Activated CD4-positive, CD25-positive, alpha-beta regulatory T cell treated with anti-CD3 and anti-CD28 coated beads, Interleukin-2, amount 50 U/mL, for 72 hours (primary cell): ENCODE data around the gene METTL26.
A peak's percentile ranks its signal among the peaks of the same experiment; 100 is the strongest.

Source experiments
- DNase-seq: peaks from one replicate; pipeline ENCODE4 v3.0.0; 2021

Gene METTL26

GRCh38 chr16:636206-637080 is at the start of gene METTL26:
TSS of gene METTL26 (minus strand) at chr16:636305. CDS start at chr16:636290, 15 bp downstream.
- peak; percentile 94 for DNase-seq

DNA sequence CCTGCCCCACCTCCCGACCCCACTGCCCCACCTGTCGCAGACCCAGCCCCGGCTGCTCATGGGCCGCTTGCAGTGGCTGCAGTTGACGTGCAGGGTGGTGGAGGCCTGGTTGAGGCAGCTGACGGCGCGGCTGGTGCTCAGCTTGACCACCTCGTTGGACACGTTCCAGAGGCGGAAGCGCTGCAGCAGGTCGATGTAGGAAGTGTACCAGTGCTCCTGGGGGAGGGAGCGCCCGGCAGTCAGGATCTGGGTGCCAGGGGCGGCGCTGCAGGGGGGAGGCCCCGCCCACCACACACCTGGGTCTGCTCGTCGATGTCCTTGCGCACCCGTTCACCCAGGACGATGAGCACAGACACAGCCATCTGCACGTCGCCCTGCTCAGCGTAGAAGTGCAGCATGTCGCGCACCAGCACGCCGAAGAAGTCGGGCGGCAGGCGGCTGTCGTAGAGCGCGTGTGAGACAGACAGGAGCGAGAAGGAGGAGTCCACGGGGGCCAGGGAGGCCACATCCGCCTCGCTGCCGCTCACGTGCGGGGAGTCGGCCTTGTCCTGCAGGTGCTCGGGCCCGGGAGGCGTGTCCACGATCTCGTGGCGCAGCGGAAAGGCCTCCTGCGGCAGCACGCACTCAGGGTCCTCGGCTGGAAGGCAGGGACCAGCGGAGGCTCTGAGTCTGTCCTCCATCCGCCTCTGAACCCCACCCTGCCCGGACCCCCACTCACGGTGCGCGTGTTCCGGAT is 49.0 kb upstream of the METTL26 start:
- no peak for DNase-seq

GRCh38 chr16:684071-684794 is 48.1 kb upstream of the METTL26 start, which contains the start of gene JMJD8:
TSS of gene JMJD8 (minus strand) at chr16:684334. CDS start at chr16:684319, 15 bp downstream.
- peak; percentile 96 for DNase-seq

DNA sequence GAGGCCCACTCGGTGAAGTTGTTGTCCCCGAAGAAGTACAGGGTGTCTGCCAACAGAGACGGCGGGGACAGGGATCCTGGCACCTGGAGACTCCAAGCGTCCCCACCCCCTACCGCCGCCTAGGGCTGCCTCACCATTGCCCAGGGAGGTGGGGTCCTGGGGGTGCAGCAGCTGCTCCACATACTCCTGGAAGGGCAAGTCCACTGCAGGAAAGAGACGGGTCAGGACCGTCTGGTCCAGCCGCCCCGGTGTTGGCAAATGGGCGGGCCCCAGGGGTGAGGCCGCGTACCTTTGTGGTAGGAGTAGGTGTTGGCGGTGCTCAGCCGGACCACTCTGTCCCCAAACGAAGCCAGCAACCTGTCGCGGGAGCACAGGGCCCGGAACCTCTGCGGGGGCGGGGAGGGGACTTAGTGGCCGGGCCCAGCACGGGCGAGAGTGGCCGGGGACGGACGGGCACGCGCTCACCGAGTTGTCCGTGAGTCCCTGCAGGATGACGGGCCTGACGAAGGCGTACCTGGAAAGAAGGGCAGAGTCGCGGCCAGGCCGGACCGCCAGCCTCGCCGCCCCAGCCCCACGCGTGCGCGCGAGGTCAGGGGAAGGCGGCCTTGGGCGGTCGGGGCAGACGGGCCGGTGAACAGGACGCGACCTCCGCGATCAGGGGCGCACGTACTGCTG is 47.4 kb upstream of the METTL26 start:
- DNase-seq, result no peak

DNA sequence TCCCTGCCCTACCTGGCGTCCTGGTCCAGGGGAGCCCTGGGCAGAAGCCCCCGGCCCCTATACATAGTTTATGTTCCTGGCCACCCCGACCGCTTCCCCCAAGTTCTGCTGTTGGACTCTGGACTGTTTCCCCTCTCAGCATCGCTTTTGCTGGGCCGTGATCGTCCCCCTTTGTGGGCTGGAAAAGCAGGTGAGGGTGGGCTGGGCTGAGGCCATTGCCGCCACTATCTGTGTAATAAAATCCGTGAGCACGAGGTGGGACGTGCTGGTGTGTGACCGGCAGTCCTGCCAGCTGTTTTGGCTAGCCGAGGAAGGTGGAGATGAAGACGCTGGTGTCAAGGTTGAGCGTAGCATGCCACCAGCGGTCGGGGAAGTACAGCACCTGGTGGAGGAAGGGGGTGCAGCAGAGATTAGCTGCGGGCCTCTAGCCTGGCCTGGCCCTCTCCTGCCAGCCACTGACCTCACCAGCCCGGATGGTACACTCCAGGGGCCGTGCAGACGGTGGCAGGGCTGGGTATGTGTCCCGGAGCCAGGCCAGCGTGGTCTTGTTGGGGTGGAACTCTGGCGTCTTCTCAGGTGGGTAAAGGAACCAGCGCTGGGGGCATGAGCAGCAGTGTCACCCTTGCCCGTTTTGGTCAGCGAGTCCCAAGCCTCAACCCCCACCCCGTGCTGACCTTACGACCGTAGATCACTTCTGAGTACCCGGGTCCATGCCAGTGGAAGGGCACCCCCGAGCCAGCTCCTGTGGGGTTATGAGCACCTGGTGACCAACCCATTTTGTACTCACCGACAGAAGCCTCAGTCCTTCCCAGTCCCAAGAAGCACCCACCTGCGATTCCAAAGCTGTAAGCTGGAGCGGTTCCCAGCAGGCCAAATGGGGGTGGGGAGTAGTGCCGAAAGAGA is 46.6 kb upstream of the METTL26 start:
- no peak for DNase-seq

- DNase-seq, result no peak
Measured at GRCh38 chr16:681746-682427, 45.8 kb upstream of the METTL26 start.

- DNase-seq, result no peak
Measured at GRCh38 chr16:680967-681745, 45.1 kb upstream of the METTL26 start.

- no peak for DNase-seq
Measured at GRCh38 chr16:680625-680945, 44.5 kb upstream of the METTL26 start.

DNA sequence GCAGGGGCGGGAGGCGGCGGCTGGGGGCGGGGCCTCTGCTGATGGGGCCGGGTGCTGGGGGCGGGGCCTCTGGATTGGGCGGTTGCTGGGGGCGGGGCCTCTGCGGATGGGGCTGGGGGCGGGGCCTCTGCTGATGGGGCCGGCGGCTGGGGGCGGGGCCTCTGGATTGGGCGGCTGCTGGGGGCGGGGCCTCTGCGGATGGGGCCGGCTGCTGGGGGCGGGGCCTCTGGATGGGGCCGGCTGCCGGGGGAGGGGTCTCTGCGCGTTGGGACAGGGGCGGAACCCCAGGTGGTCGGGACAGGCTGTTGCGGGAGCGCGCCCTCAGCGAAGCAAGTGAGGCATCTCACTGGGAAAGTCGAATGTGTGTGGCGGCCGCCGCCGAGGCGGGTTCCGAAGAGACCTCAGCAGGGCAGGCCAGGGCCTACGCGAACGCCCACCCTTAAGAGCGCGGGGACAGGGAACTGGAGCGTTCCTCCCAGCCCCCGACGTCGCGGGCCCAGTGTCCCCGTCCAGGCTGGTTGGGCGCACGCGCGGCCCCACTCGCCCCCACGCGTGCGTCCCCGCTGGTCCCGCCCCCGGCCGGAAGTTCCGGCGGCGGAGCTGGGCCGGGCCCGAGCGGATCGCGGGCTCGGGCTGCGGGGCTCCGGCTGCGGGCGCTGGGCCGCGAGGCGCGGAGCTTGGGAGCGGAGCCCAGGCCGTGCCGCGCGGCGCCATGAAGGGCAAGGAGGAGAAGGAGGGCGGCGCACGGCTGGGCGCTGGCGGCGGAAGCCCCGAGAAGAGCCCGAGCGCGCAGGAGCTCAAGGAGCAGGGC is 43.9 kb upstream of the METTL26 start, which contains the start of gene STUB1:
TSS of gene STUB1 (plus strand) at position 597 of the 811 bp plus-strand sequence. CDS start at position 713, 116 bp downstream.
- peak; percentile 90 for DNase-seq

DNA sequence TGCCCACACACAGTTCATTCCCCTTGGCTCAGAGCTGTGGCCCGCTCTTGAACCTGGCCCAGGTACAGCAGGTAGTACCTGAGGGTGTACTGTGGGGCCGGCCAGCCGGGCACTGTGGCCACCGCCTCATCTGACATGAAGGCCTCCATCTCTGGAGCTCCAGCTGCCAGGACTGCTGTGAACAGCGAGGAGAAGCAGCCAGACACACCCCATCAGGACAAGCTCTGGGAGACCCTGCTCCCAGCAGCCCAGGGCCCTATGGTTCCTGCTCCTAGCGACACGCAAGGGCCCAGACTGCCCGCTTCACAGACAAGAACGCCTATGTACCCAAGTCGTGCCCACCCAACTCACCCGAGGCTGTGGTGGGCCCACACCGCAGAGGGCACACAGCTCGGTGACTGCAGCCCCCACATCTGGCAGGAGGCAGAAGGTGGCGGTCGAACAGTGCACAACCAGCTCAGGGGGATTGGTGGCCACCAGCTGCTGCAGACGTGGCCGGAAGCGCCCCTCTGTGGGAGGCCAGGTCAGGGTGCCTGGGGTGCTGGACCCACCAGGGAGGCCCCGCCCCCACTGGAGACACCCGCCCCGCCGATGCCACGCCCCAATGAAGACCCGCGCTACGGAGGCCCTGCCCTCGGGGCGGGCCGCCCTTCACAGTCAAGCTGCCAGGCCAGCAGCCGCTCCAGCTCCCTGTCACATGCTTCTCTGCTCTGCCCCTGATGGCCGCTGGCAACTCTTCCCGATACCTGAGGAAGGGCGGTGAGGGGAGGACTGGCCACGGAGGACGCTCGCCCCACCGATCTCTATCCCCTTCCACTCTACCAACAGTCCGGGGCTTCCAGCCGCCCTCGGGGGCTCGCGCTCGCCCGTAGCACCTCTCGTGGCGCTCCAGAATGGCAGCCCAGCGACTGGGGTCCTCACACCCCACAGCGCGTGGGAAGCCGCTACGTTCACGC is 43.0 kb upstream of the METTL26 start:
- peak; percentile 61 for DNase-seq

- DNase-seq, result no peak
Measured at GRCh38 chr16:678209-678857, 42.2 kb upstream of the METTL26 start.

DNA sequence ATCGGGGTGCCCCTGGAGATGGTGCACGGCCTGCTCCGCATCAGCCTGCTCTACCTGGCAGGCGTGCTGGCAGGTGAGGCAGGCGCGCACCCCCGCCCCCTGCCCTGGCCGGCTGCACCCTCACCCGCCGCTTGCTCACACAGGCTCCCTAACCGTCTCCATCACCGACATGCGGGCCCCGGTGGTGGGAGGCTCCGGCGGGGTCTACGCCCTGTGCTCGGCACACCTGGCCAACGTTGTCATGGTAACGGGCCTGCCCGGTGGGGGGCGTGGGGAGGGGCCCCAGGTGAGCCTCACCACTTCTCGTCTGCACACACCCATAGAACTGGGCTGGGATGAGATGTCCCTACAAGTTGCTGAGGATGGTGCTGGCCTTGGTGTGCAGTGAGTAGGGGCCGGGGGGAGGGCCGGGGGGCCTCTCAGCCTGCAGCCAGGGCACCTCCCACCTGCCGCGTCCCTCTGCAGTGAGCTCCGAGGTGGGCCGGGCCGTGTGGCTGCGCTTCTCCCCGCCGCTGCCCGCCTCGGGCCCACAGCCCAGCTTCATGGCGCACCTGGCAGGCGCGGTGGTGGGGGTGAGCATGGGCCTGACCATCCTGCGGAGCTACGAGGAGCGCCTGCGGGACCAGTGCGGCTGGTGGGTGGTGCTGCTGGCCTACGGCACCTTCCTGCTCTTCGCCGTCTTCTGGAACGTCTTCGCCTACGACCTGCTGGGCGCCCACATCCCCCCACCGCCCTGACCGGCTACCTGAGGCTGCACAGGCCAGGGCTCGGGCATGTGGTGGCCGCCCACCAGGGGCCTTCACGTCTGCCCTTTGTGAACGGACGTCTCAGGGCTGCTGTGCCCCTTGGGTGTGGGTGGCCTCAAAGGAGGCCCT is 41.4 kb upstream of the METTL26 start:
- no peak for DNase-seq

GRCh38 chr16:676913-677312 is 40.8 kb upstream of the METTL26 start:
- DNase-seq, result no peak

- no peak for DNase-seq
Measured at GRCh38 chr16:676565-676902, 40.4 kb upstream of the METTL26 start.

GRCh38 chr16:675884-676564 is 39.9 kb upstream of the METTL26 start:
- DNase-seq, result no peak
